Right hindlimb (tissue), 1 donor: ENCODE measurements around the gene GPR42.

Source experiments
- DNase-seq: peaks from one replicate; pipeline ENCODE4 v3.0.0-alpha.2; 2018

GPR42 gene, protein sequence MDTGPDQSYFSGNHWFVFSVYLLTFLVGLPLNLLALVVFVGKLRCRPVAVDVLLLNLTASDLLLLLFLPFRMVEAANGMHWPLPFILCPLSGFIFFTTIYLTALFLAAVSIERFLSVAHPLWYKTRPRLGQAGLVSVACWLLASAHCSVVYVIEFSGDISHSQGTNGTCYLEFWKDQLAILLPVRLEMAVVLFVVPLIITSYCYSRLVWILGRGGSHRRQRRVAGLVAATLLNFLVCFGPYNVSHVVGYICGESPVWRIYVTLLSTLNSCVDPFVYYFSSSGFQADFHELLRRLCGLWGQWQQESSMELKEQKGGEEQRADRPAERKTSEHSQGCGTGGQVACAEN

DNA sequence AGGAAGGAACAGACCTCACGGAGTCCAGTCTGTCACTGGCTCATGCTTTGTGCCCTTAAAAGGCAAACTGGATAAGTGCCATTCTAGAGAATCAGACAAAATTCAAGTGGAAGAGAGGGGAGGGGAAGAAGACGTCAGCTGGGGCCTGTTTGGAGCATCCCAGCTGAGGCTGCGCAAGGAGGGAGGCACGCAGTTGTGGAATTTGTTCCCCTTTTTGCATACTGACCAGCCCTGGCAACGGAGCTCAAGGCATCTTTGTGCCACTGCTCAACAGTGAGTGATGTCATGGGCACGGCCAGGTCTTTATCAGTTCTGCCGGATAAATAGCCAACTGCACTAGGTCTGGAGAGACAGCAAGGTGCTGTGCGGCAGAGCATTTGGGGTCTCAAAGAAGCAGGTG lies at the start of gene GPR42:
TSS of gene GPR42 (plus strand) at position 347 of the 400 bp plus-strand sequence. CDS start 292 bp downstream, outside the sequence.
- DNase-seq: no peak

DNA sequence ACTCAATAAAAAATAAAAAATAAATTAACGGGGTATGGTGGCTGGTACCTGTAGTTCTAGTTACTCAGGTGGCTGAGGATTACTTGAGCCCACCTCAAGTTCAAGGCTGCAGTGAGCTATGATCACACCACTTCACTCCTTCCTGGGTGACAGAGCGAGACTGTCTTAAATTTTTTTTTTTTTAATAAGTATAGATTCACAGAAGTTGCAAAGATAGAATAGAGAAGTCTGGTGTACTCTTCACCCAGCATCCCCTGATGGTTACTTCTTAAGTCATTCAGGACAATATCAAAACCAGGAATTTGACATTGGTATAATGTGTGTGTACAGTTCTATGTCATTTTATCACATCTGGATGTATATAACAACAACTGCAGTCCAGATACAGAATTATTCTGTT lies 49.6 kb upstream of the GPR42 start:
- DNase-seq: no peak

DNA sequence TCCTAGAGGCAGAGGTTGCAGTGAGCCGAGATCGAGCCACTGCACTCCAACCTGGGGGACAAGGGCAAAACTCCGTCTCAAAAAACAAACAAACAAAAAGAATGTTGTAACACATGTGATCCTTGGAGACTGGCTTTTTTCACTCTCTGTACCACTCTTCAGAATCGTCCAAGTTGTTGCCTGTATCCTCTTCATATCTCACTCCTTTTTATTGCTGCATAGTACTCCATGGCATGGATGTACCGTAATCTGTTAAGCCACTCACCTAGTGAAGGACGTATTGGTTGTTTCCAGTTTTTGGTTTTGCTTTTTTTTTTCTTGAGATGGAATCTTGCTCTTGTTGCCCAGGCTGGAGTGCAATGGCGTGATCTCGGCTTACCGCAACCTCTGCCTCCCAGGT lies 48.9 kb upstream of the GPR42 start:
- no peak for DNase-seq

DNA sequence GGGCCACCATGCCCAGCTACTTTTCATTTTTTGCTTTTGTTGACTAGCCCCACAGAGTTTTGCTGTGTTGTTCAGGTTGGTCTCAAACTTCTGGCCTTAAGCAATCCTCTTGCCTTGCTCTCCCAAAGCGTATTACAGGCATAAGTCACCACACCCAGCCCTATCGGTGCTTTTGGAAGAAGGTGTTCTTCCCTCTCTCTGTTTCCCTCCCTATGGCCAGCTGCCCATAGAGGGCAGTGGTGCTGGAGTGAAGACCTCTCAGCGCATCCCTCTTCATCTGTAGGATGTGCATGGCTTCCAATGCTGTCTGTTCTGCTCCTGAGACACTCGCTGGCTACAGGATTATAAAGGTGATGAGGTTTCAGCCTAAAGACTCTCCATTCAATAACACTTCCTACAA lies 43.2 kb upstream of the GPR42 start:
- DNase-seq: no peak

DNA sequence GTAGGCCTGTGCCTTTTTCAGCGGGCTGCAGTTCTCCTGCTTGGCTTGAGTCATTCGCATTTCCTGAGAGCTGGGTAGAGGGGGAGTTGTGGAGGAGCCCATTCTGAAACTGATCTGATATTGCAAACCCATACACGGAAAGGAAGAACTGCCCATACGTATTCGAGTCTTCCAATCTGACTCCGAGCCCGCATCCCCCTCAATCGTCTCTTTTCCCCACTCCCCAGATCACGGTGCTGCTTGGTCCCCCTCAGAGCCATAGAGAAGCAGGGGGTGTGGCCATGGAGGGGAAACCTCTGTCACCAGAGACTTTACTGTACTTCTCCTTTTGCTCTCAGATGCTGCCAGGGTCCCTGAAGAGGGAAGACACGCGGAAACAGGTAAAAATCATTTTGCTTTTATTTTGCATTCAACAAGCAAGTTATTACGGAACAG lies 42.0 kb upstream of the GPR42 start, which contains the start of gene CD22:
TSS of gene CD22 (plus strand) at position 337 of the 435 bp plus-strand sequence. CDS start 2,854 bp downstream, outside the sequence.
- DNase-seq: no peak

DNA sequence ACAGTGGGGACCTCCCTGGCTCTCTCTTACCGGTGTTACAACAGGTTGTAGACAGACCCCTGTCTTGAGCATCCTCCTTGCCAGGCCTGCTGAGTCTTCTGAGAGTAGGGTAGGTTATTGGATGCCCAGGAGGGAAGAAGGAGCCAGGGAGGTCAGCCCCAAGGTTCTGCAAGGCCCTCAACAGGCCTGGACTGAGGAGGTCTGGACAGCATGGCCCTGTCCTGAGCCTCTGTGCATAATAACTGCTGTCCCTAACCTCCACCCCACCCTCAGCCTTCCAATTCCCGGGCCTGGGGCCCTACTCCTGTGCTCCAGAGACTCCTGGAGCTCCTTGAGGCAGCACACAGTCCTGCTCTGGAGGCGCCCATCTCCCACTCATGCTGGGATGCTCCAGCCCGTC lies 41.5 kb upstream of the GPR42 start:
- no peak for DNase-seq

DNA sequence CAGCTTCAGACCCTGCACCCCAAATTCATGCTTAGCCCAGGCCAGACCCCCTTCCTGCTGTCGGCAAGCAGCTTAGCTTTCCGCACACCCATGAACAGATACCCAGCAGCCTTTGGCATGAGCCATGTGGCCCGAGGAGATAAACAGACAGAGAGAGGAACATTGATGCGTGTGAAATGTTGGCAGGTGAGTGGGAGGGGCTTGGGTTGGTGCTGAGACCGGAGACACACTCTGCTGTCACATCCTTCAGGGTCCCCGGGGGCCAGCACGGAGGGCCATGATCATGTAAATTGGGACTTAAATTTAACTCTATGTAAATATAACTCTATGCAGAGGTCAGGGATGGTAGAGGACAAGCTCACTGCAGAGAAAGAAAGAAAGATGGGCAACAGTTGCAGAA lies 40.4 kb upstream of the GPR42 start:
- DNase-seq: no peak

DNA sequence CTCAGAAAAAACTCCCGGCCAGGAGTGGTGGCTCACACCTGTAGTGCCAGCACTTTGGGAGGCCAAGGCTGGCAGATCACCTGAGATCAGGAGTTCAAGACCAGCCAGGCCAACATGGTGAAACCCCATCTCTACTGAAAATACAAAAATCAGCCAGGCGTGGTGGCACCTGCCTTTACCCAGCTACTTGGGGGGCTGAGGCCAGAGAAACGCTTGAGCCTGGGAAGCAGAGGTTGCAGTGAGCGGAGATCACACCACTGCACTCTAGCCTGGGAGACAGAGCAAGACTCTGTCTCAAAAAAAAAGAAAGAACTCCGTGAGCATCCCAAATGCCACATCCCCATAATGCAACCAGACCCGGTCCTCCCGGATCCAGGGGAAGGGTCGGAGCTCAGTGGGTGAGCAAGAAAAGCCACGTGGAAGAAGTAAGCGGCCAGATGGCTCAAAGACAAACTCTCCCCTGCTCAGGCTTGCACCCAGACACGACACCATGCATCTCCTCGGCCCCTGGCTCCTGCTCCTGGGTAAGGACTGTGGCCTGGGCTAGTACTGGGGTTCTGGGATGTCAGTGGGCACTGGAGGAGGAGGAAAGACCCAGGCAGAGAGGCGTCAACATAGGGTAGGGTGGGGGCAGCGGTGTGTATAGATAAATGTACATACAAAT lies 39.2 kb upstream of the GPR42 start:
- no peak for DNase-seq

DNA sequence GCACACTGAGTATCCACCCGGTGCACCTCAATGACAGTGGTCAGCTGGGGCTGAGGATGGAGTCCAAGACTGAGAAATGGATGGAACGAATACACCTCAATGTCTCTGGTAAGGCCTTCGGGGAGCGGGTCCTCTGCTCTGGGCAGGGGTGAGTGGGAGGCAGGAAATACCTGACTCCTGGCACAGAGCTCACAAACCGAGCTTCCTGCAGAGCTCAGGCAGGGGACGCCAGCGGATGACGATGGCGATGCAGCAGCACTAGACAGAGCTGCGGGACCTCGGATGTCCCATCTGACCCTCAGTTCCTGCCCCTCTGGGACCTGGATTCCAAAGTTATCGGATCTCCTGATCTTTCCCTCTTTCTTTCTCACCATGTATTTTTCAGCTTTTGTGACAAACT lies 38.1 kb upstream of the GPR42 start:
- no peak for DNase-seq

DNA sequence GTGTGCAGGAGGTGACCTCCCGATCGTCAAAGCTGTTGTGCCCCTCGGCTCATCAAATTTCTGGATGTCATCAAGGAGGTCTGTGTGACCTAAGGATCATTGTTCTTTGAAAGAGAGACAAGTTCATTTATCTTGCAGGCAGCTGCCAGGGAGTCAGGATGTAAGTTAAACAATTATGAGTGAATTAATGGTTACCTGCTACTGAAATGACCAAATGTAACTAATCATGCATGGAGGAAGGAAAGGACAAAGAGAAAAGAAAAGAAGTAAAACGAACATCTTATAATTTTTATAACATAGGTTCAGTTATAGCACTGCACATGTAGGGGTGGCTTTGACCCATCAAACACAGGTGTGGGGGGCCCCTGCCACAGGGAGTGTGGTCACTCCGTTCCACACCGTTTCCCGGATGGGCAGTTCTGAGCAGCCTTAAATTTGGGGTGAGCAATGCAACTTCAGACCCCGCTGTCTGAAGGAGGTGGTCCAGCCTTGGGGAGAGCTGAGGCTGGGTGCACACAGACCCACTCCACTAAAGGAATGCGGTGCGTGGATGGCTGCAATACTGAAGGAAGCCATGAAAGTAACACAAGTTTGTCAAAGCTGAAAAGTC lies 36.6 kb upstream of the GPR42 start:
- DNase-seq: no peak

DNA sequence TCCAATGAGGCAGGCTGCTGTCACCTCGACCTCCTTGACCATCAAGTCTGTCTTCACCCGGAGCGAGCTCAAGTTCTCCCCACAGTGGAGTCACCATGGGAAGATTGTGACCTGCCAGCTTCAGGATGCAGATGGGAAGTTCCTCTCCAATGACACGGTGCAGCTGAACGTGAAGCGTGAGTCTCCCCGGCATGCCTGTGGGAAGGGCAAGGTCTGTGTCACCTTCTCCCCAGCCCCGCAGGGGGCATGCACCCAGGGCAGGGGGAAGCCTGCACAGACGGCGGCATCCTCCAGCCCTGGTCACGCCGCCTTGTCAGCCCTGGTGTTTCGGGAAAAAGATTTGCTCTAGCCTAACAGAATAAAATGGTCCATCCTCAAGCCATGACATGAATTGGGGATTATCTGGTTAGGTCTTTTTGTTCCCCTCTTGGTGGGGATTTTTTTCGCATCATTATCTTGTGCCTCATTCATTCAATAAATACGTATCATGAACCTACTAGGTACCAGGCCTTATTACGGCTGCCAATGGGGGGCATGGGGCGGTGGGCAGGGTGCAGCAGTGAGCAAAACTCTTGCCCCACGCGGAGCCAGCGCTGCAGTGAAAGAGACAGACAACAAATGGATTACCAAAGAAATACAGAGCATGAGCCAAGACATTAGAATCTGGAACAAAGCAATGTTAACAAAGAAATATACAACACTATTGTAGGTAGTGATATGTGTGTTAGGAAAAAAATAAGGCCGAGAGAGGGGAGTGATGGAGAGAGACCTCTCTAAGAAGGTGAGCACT lies 34.5 kb upstream of the GPR42 start:
- no peak for DNase-seq

DNA sequence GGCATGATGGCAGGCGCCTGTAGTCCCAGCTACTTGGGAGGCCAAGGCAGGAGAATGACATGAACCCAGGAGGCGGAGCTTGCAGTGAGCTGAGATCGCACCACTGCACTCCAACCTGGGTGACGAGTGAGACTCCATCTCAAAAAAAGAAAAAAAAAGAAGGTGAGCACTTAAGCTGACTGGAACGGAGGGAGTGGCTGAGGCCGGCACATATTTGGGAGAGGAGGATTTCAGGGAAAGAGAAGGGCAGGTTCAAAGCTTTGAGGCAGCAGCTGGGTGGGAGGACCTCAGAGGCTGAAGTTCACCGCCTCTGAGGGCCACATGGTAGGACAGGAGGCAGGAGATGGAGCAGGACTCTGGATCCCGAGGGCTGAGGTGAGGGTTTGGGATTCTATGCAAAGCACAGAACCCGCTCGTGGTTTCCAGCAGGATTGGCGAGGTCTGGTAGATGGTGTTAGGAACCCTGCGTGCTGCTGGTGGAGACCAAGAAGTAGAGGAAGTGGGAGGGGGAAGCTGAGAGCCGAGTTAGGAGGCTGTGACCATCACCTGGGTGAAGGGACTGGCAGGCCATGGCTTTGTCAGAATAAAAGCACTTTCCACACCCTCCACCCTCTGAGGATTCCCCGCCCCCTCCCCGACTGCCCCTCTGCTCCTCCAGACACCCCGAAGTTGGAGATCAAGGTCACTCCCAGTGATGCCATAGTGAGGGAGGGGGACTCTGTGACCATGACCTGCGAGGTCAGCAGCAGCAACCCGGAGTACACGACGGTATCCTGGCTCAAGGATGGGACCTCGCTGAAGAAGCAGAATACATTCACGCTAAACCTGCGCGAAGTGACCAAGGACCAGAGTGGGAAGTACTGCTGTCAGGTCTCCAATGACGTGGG lies 33.5 kb upstream of the GPR42 start:
- DNase-seq: no peak

DNA sequence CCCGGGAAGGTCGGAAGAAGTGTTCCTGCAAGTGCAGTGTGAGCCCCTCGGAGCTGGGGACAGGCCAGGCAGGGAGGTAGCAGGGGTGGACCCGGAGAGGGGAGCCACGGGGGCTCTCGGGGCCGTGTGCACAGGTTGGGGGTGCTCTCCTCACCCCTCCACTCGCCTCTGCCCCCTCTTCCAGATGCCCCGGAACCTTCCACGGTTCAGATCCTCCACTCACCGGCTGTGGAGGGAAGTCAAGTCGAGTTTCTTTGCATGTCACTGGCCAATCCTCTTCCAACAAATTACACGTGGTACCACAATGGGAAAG lies 32.9 kb upstream of the GPR42 start:
- no peak for DNase-seq

DNA sequence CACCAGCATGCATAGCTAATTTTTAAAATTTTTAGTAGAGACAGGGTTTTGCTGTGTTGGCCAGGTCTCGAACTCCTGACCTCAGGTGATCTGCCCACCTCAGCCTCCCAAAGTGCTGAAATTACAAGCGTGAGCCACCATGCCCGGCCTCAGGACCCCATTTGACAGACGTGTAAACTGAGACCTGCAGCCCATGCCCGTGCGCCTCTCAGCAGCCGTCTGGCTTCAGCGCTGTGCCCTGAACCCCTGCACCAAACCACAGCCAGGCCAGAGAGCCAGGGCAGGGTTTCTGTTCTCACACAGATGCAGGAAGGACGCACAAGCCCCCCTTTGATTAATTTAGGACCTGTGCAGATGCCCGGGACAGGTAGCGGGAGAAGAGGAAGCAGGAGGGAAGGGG lies 30.4 kb upstream of the GPR42 start:
- DNase-seq: no peak

DNA sequence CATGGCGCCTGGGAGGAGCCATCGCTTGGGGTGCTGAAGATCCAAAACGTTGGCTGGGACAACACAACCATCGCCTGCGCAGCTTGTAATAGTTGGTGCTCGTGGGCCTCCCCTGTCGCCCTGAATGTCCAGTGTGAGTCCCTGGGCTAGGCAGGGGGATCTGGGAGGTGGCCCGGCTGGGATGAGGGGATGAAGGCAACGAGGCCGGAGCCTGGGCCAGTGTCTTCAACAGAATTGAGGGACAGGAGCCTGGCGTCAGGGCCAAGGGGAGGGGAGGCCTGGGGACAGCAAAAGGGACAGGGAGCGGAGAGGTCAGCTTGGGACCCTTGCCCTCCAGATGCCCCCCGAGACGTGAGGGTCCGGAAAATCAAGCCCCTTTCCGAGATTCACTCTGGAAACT lies 29.9 kb upstream of the GPR42 start:
- no peak for DNase-seq

DNA sequence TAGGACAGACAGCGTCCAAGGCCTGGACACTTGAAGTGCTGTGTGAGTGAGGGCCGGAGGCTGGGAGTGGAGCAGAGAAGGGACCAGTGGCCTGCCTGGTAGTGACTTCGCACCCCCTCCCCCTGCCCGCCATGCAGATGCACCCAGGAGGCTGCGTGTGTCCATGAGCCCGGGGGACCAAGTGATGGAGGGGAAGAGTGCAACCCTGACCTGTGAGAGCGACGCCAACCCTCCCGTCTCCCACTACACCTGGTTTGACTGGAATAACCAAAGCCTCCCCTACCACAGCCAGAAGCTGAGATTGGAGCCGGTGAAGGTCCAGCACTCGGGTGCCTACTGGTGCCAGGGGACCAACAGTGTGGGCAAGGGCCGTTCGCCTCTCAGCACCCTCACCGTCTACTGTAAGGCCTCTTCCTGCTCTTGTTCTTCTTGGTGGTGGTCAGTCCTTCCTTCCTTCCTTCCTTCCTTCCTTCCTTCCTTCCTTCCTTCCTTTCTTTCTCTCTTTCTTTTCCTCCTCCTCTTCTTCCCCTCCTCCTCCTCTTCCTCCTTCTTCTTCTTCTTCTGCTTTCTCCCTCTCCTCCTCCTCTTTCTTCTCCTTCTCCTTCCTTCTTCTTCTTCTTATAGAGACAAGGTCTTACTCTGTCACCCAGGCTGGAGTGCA lies 29.2 kb upstream of the GPR42 start:
- DNase-seq: no peak

DNA sequence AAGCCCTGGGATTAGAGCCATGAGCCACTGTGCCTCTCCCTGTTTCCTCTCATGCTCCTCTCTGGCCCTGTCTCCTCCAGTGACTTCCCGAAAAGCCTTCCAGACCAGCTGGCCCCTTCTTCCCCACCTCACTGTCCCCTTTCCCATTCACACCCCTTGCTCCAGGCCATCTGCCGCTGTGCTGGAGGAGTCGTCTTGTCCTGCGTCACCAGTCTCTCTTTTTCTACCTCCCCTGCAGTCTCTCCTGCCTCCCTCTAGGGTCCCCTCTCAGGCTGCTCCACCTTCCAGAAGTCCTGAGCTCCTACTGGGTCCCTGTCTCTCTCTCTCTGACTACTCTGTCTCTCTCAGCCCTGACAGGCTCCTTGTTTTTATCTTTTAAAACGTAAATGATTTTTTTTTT lies 28.4 kb upstream of the GPR42 start:
- DNase-seq: no peak

DNA sequence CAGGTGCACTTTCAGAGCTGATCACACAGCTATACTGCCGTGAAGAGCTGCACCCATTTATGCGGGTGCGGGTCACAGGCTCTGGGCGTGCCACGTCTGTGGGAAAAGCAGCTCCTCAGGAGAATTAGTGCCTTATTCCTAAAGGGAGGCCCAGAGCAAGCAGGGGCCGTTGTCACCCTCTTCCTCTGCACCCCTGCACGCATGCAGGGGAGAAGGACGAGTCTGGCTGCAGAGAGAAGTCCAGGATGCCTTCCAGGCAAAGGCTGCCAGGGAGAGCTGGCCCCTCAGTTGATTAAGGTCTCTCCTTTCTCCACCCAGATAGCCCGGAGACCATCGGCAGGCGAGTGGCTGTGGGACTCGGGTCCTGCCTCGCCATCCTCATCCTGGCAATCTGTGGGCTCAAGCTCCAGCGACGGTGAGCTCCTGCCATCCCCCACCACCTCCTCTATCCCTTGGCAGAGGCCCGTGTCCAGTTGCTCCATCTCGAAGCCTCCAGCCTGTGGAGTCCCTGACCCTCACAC lies 26.3 kb upstream of the GPR42 start:
- DNase-seq: no peak

DNA sequence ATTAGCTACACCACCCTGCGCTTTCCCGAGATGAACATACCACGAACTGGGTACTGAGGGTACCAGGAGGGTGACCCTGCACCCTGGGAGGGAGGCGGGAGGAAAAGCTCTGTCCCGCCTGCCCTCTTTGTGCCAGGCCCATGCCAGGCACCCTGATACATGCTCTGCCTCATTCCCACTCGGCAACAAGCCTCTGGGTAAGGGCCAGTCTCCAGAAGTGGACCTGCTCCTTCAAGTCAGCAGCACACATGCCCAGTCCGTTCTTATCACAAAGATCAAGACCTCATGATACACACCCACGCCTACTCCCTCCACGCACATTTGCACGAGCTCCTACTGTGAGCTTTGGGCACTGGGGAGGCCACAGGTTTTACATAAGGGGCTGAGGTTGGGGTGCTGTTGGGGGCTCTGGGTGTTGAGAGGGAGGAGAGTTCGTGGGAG lies 25.2 kb upstream of the GPR42 start:
- no peak for DNase-seq

DNA sequence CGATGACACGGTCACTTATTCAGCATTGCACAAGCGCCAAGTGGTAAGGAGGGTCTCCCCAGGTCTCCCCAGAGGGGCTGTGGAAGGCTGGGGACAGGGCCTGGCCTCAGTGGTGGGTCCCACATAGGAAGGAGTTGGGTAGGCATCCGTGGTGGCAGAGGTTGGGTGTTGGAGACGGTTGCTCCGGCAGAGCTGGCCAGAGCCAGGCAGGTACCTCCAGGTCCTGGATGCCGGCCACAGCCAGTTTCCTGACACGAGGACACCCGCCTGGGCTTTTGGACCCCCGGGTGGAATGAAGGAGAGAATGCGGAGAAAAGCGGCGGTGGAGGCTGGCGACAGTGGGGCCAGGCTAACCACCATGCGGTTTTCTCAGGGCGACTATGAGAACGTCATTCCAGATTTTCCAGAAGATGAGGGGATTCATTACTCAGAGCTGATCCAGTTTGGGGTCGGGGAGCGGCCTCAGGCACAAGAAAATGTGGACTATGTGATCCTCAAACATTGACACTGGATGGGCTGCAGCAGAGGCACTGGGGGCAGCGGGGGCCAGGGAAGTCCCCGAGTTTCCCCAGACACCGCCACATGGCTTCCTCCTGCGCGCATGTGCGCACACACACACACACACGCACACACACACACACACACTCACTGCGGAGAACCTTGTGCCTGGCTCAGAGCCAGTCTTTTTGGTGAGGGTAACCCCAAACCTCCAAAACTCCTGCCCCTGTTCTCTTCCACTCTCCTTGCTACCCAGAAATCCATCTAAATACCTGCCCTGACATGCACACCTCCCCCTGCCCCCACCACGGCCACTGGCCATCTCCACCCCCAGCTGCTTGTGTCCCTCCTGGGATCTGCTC lies 24.4 kb upstream of the GPR42 start:
- no peak for DNase-seq
